SU-DHL-6 (cell line): ENCODE data around the gene MSH3.

Experiments
- H2AFZ ChIP-seq: fragments of 200-600 bp; sonication (generic); 2 replicates; pipeline ENCODE4 v1.6.1; 2014; ENCODE audit warnings: low read depth, mild to moderate bottlenecking, moderate library complexity, mixed read lengths, antibody characterized with exemption, low read length; ENCODE audit not compliant: severe bottlenecking
- H3F3A ChIP-seq: fragments of 200-600 bp; shearing (Covaris generic); 2 replicates; pipeline ENCODE4 v1.6.0; 2016; ENCODE audit warnings: antibody characterized with exemption, mild to moderate bottlenecking; ENCODE audit not compliant: insufficient read depth
- H3K27ac ChIP-seq: fragments of 200-600 bp; sonication (generic); 2 replicates; pipeline ENCODE4 v1.5.1; 2016; ENCODE audit warnings: low read depth, mild to moderate bottlenecking, low read length, moderate library complexity, mixed read lengths
- H3K27me3 ChIP-seq: fragments of 200-600 bp; sonication (generic), shearing (Covaris generic); 2 replicates; pipeline ENCODE4 v1.6.0; 2014; ENCODE audit warnings: mild to moderate bottlenecking, low read length
- H3K36me3 ChIP-seq: fragments of 200-600 bp; sonication (generic); 2 replicates; pipeline ENCODE4 v1.6.1; 2014; ENCODE audit warnings: mild to moderate bottlenecking, low read length, mixed read lengths
- H3K4me2 ChIP-seq: fragments of 300-600, 200-600 bp; shearing (Covaris generic), sonication (generic); 2 replicates; pipeline ENCODE4 v1.6.0; 2014; ENCODE audit warnings: low read length, low read depth, mild to moderate bottlenecking; ENCODE audit not compliant: poor library complexity, severe bottlenecking
- H3K4me3 ChIP-seq: fragments of 200-600 bp; sonication (generic); 2 replicates; pipeline ENCODE4 v1.5.1; 2014; ENCODE audit warnings: antibody characterized with exemption, low read length, mild to moderate bottlenecking, mixed read lengths; ENCODE audit not compliant: insufficient read depth, poor library complexity, severe bottlenecking
- H3K79me2 ChIP-seq: fragments of 200-600 bp; sonication (generic); 2 replicates; pipeline ENCODE4 v1.6.1; 2014; ENCODE audit warnings: mild to moderate bottlenecking, low read length, moderate library complexity; ENCODE audit not compliant: insufficient read depth
- H3K9ac ChIP-seq: fragments of 200-600 bp; sonication (generic); 2 replicates; pipeline ENCODE4 v1.7.0; 2014; ENCODE audit warnings: mild to moderate bottlenecking, low read length
- H3K9me2 ChIP-seq: fragments of 200-600 bp; sonication (generic); replicated peaks from 2 replicates; pipeline ENCODE4 v1.6.1; 2014; ENCODE audit warnings: low read length; ENCODE audit not compliant: insufficient read depth
- H3K9me3 ChIP-seq: fragments of 200-600 bp; sonication (generic); 2 replicates; pipeline ENCODE4 v1.6.1; 2014; ENCODE audit warnings: low read length, mixed read lengths; ENCODE audit not compliant: insufficient read depth
- H4K20me1 ChIP-seq: fragments of 200-600 bp; sonication (generic); 2 replicates; pipeline ENCODE4 v1.6.1; 2014; ENCODE audit warnings: low read depth, mild to moderate bottlenecking, antibody characterized with exemption, low read length, moderate library complexity, mixed read lengths
- CTCF ChIP-seq: fragments of 200-600 bp; sonication (generic); IDR thresholded peaks from one replicate; pipeline ENCODE4 v1.5.1; 2017; ENCODE audit warnings: antibody characterized with exemption, mild to moderate bottlenecking, low read length, moderate library complexity; ENCODE audit not compliant: insufficient read depth, poor library complexity, severe bottlenecking
- EZH2phosphoT487 ChIP-seq: fragments of 200-600 bp; sonication (generic), shearing (Covaris generic); conservative IDR thresholded peaks from 2 replicates; pipeline ENCODE4 v1.6.1; 2018; ENCODE audit warnings: mild to moderate bottlenecking, antibody characterized with exemption, low read length, moderate library complexity, mixed read lengths

The MSH3 gene

DNA sequence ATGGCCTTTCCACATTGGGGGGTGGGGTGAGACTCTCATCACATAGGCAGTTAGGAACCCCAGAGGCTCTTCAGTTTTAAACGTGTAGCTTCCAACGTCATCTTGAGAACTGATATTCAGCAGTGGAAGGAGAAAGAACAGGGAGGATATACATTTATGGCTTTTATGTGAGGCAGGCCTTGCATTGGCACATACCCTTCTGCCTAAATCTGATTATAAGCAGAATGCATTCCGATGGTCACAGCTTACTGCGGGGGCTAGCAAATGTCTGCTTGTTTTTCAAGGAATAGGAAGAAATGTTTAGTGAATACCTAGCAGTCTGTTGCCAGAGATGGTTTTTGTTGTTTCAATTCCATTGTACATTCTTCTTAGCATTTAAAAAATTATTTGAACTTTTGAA is 99.3 kb downstream of the MSH3 start:
- Histone ChIP-seq H3K9ac (no peak overlapping the region), H3K9me3 (no peaks in the 10 kb centered on the region), H3F3A (no peaks in the 10 kb centered on the region), H3K79me2 (no peaks in the 10 kb centered on the region), H2AFZ (no peak overlapping the region), H3K9me2 (no peaks in the 10 kb centered on the region), H4K20me1 (no peaks in the 10 kb centered on the region), H3K4me2 (no peak overlapping the region), H3K4me3 (no peak overlapping the region), H3K27me3 (no peaks in the 10 kb centered on the region), H3K36me3 (peaks cover 8% of the 10 kb centered on the region), H3K27ac (no peak overlapping the region)
- TF ChIP-seq CTCF: no peak
- TF ChIP-seq EZH2phosphoT487: no peak

- no peaks in the 10 kb centered on the region for H3F3A ChIP-seq
- H3K27me3 ChIP-seq: no peaks in the 10 kb centered on the region
- TF ChIP-seq EZH2phosphoT487 (no peak), CTCF (no peak)
- H3K9me3 ChIP-seq: no peaks in the 10 kb centered on the region
- H3K4me3 ChIP-seq: no peak overlapping the region
- H3K4me2 ChIP-seq: no peak overlapping the region
- peaks cover 8% of the 10 kb centered on the region for H3K36me3 ChIP-seq
- no peaks in the 10 kb centered on the region for H4K20me1 ChIP-seq
- no peaks in the 10 kb centered on the region for H3K79me2 ChIP-seq
- H2AFZ ChIP-seq: no peak overlapping the region
- H3K27ac ChIP-seq: no peak overlapping the region
- H3K9ac ChIP-seq: no peak overlapping the region
- no peaks in the 10 kb centered on the region for H3K9me2 ChIP-seq
These were observed 100.4 kb downstream of the MSH3 start for GRCh38 chr5:80754900-80755299.

DNA sequence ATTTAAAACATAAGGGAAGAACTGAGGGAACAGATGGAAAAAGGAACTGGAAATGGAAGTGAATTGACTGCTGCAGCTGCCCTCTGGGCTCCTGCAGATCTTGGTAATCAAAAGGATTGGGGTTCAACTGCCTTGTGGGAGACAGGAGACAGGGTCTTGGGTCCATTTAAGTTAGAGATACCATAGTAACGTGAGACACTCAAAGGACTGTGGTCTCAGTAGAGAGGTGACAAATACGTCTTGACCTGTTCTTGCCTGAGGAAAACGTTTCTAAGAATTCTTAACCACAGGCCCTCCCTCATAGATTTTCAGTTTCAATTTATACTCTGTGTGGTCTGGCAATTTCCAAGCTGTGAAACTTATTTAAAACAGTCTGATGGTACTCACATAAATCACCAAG is 101.2 kb downstream of the MSH3 start:
- no peak overlapping the region for H3K27ac ChIP-seq
- TF ChIP-seq EZH2phosphoT487 (no peak), CTCF (no peak)
- no peak overlapping the region for H3K4me3 ChIP-seq
- H4K20me1 ChIP-seq: no peaks in the 10 kb centered on the region
- H3K27me3 ChIP-seq: no peaks in the 10 kb centered on the region
- no peak overlapping the region for H3K4me2 ChIP-seq
- H3F3A ChIP-seq: no peaks in the 10 kb centered on the region
- H2AFZ ChIP-seq: no peak overlapping the region
- peaks cover 8% of the 10 kb centered on the region for H3K36me3 ChIP-seq
- no peak overlapping the region for H3K9ac ChIP-seq
- no peaks in the 10 kb centered on the region for H3K9me3 ChIP-seq
- H3K79me2 ChIP-seq: no peaks in the 10 kb centered on the region
- no peaks in the 10 kb centered on the region for H3K9me2 ChIP-seq

DNA sequence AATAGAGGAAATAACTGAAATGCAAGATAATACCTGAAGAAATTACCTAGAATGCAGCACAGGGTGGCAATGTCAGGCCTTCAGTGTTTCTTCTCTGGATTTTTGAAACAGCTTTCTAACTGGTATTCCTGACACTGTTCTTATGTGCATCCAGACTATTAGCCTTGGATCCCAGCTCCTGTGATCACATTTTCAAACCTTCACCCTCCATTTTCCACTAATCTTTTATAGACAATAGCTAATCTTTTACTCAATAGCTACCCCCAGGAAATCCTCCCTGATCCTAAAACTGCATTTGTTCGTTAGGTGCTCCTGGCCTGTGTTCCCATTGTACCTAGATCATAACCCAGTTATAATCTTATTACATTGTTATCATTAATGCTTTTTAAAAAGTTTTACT is 101.8 kb downstream of the MSH3 start:
- no peaks in the 10 kb centered on the region for H4K20me1 ChIP-seq
- no peaks in the 10 kb centered on the region for H3F3A ChIP-seq
- no peak overlapping the region for H3K27ac ChIP-seq
- H3K4me3 ChIP-seq: no peak overlapping the region
- TF ChIP-seq EZH2phosphoT487: no peak
- TF ChIP-seq CTCF: no peak
- H3K36me3 ChIP-seq: peaks cover 8% of the 10 kb centered on the region
- no peaks in the 10 kb centered on the region for H3K79me2 ChIP-seq
- no peaks in the 10 kb centered on the region for H3K27me3 ChIP-seq
- H3K4me2 ChIP-seq: no peak overlapping the region
- H3K9me3 ChIP-seq: no peaks in the 10 kb centered on the region
- H2AFZ ChIP-seq: no peak overlapping the region
- H3K9me2 ChIP-seq: no peaks in the 10 kb centered on the region
- H3K9ac ChIP-seq: no peak overlapping the region
